HepG2 (cell line): ENCODE results near the gene TOMM7. TPM values are rescaled to one million over a fixed set of nuclear protein-coding genes. Genes with fewer than 3 reads are reported as not detected.

Experiments
- ATAC-seq: fragments of 200-7000 bp; cut with Tn5 transposase; 3 replicates; pipeline ENCODE4 v1.9.1; 2020; ENCODE audit warnings: mild to moderate bottlenecking, moderate library complexity
- BruUV-seq: library from RNA; stranded (reverse); fragments of 400-500 nt; replicated peaks from 2 replicates; lab custom pipeline; 2021; lab: Mats Ljungman, UMichigan
- CTCF ChIA-PET: fragments of 300-600 bp; formaldehyde crosslinking; extraction: SDS; loops from one replicate; lab custom pipeline; 2021; ENCODE audit warnings: low total read pairs, inconsistent platforms, low intra/inter-chr PET ratio; lab: Yijun Ruan, JAX
- POLR2A ChIA-PET: fragments of 350-600 bp; sonication (Branson Sonifier 250); formaldehyde crosslinking; loops from one replicate; lab custom pipeline; 2020; ENCODE audit warnings: antibody characterized with exemption, inconsistent platforms; lab: Yijun Ruan, JAX
- DNase-seq: peaks from one replicate; pipeline ENCODE4 v3.0.0-alpha.2; 2015; ENCODE audit warnings: low spot score
- FAIRE-seq: peaks from 3 replicates; lab custom pipeline; 2011; peaks lifted over from hg19 to GRCh38; lab: Jason Lieb, UNC
- H2AFZ ChIP-seq: one replicate; pipeline ENCODE4 v1.6.1; 2011; ENCODE audit warnings: low read length, inconsistent platforms
- H3K27ac ChIP-seq: fragments of 300-600 bp; 3 replicates; pipeline ENCODE4 v1.8.0; 2011; ENCODE audit warnings: mixed run types, mild to moderate bottlenecking, mixed read lengths, low read length, inconsistent platforms; ENCODE audit not compliant: insufficient read depth; ENCODE audit errors: extremely low read length
- H3K27me3 ChIP-seq, 2 experiments: fragments of 200-600 bp in 1 of 2; 2 replicates in 1 of 2; 3 replicates in 1 of 2; pipeline versions ENCODE4 v1.6.0 to v1.8.0; 2011; ENCODE audit warnings: low read length in 2 of 2, mild to moderate bottlenecking in 2 of 2, moderate library complexity in 2 of 2, inconsistent platforms in 1 of 2; ENCODE audit not compliant: insufficient read depth in 2 of 2, control insufficient read depth in 1 of 2
- H3K36me3 ChIP-seq, 2 experiments: fragments of 200-600 bp in 1 of 2; replicated peaks in 1 of 2; 2 replicates in 1 of 2; 3 replicates in 1 of 2; pipeline versions ENCODE4 v1.5.1 to v1.8.0; 2011; ENCODE audit warnings: low read length in 2 of 2, inconsistent platforms in 1 of 2; ENCODE audit not compliant: insufficient read depth in 2 of 2, control insufficient read depth in 1 of 2
- H3K4me1 ChIP-seq: 2 replicates; pipeline ENCODE4 v1.5.1; 2012; ENCODE audit warnings: low read length, inconsistent platforms; ENCODE audit not compliant: insufficient read depth
- H3K4me2 ChIP-seq: 2 replicates; pipeline ENCODE4 v1.6.0; 2011; ENCODE audit warnings: low read depth, low read length, inconsistent platforms
- H3K4me3 ChIP-seq, 3 experiments: fragments of 200-600 bp in 1 of 3; sonication (generic), shearing (Covaris generic) in 1 of 3; replicated peaks in 1 of 3; 2 replicates each; pipeline ENCODE4 v1.5.1; 2011 to 2016; ENCODE audit warnings: low read length in 3 of 3, inconsistent platforms in 2 of 3, low read depth in 2 of 3, mild to moderate bottlenecking in 2 of 3, control low read depth in 1 of 3, mixed read lengths in 1 of 3; ENCODE audit not compliant: insufficient read depth in 1 of 3
- H3K79me2 ChIP-seq: one replicate; pipeline ENCODE4 v1.6.1; 2011; ENCODE audit warnings: low read length, inconsistent platforms; ENCODE audit not compliant: insufficient read depth
- H3K9ac ChIP-seq: 2 replicates; pipeline ENCODE4 v1.6.0; 2011; ENCODE audit warnings: mild to moderate bottlenecking, low read depth, low read length, inconsistent platforms; ENCODE audit not compliant: insufficient read depth
- H3K9me3 ChIP-seq: 2 replicates; pipeline ENCODE4 v1.5.1; 2012; ENCODE audit warnings: mild to moderate bottlenecking, low read length
- H4K20me1 ChIP-seq: 2 replicates; pipeline ENCODE4 v1.6.0; 2011; ENCODE audit warnings: inconsistent platforms, mild to moderate bottlenecking, low read length, moderate library complexity; ENCODE audit not compliant: insufficient read depth
- ADNP ChIP-seq: sonication (generic); formaldehyde crosslinking; IDR thresholded peaks from 2 replicates; pipeline ENCODE4 v1.4.0; 2020; ENCODE audit warnings: missing genetic modification reagents
- ELF1 ChIP-seq: sonication (generic); formaldehyde crosslinking; IDR thresholded peaks from 2 replicates; pipeline ENCODE4 v1.4.0; 2020; ENCODE audit warnings: missing genetic modification reagents
- HMGA1 ChIP-seq: sonication (generic); formaldehyde crosslinking; conservative IDR thresholded peaks from 2 replicates; pipeline ENCODE4 v1.4.0; 2020; ENCODE audit warnings: missing genetic modification reagents
- HNF4G ChIP-seq, 2 experiments: sonication (generic) in 1 of 2; formaldehyde crosslinking in 1 of 2; IDR thresholded peaks; 2 replicates each; pipeline versions ENCODE4 v1.4.0 to v1.6.1; 2011 to 2020; ENCODE audit warnings: borderline replicate concordance in 2 of 2, low read depth in 2 of 2, mild to moderate bottlenecking in 2 of 2, low read length in 1 of 2, missing genetic modification reagents in 1 of 2, moderate library complexity in 1 of 2
- KLF11 ChIP-seq: IDR thresholded peaks from 2 replicates; pipeline ENCODE4 v1.6.1; 2016; ENCODE audit warnings: missing compliant biosample characterization
- MZF1 ChIP-seq: sonication (generic); formaldehyde crosslinking; IDR thresholded peaks from 2 replicates; pipeline ENCODE4 v1.8.1; 2023; ENCODE audit warnings: mild to moderate bottlenecking, missing genetic modification reagents, borderline replicate concordance
- NFE2L1 ChIP-seq: sonication (generic); formaldehyde crosslinking; IDR thresholded peaks from 2 replicates; pipeline ENCODE4 v1.4.0; 2020; ENCODE audit warnings: missing genetic modification reagents, mild to moderate bottlenecking, borderline replicate concordance
- RXRB ChIP-seq: IDR thresholded peaks from 2 replicates; pipeline ENCODE4 v1.6.1; 2016; ENCODE audit warnings: borderline replicate concordance, missing genetic modification reagents, missing compliant biosample characterization
- TOPORS ChIP-seq: sonication (generic); formaldehyde crosslinking; IDR thresholded peaks from 2 replicates; pipeline ENCODE4 v1.8.0; 2023; ENCODE audit warnings: mild to moderate bottlenecking, missing genetic modification reagents
- ZFP37 ChIP-seq: sonication (generic); formaldehyde crosslinking; IDR thresholded peaks from 2 replicates; pipeline ENCODE4 v1.4.0; 2020; ENCODE audit warnings: missing genetic modification reagents, borderline replicate concordance
- ZIK1 ChIP-seq: sonication (generic); formaldehyde crosslinking; IDR thresholded peaks from 2 replicates; pipeline ENCODE4 v1.5.0; 2020; ENCODE audit warnings: mild to moderate bottlenecking, low read depth, missing genetic modification reagents, borderline replicate concordance
- ZNF296 ChIP-seq: sonication (generic); formaldehyde crosslinking; conservative IDR thresholded peaks from 2 replicates; pipeline ENCODE4 v1.5.0; 2020; ENCODE audit warnings: mild to moderate bottlenecking, missing genetic modification reagents
- ZNF605 ChIP-seq: sonication (generic); formaldehyde crosslinking; IDR thresholded peaks from 2 replicates; pipeline ENCODE4 v1.8.0; 2022; ENCODE audit warnings: mild to moderate bottlenecking, missing genetic modification reagents
- ZNF644 ChIP-seq: IDR thresholded peaks from 2 replicates; pipeline ENCODE4 v1.6.1; 2016; ENCODE audit warnings: low read depth
- WGBS: methylation state at CpG from one replicate; pipeline ENCODE4 v1.1.6; 2017; ENCODE audit warnings: low lambda C conversion rate; 5-methylcytosine and 5-hydroxymethylcytosine counted together
- in situ Hi-C: cut with HindIII; loops from 2 replicates; pipeline ENCODE4 v1.10.0; 2017; ENCODE audit warnings: low pct_unique_long_range_greater_than_20kb; ENCODE audit not compliant: extremely low pct_ligation_motif_present
- intact Hi-C: fragments of 100-400 bp; cut with micrococcal nuclease; formaldehyde crosslinking; loops from one replicate; pipeline ENCODE4 v1.10.0; 2022; ENCODE audit not compliant: unreplicated experiment
- polyA plus RNA-seq, 8 experiments: library from polyadenylated mRNA; depleted of rRNA in 3 of 8; stranded (reverse) in 7 of 8; unstranded in 1 of 8; fragments of >200 nt; fragmentation: Illumina TruSeq in 4 of 8; extraction: Trizol in 4 of 8; gene quantifications; 2 replicates each; pipeline versions ENCODE4 v1.2.1 to v1.2.3, GENCODE V29; 2011 to 2016; ENCODE audit warnings: low read depth in 4 of 8, missing spikeins in 1 of 8, mixed read lengths in 1 of 8; ENCODE audit not compliant: insufficient read depth in 1 of 8
- total RNA-seq, 5 experiments: library from RNA; depleted of rRNA; stranded (reverse); fragments of >200 nt; fragmentation: Illumina TruSeq; extraction: Trizol; gene quantifications; 2 replicates each; pipeline ENCODE4 v1.2.3, GENCODE V29; 2016; ENCODE audit warnings: low read depth in 1 of 5
- TF ChIP-seq, protein P1 (sequence below): sonication (generic); formaldehyde crosslinking; IDR thresholded peaks from 2 replicates; pipeline ENCODE4 v1.4.0; 2020; ENCODE audit warnings: missing genetic modification reagents
- TF ChIP-seq, protein P2 (sequence below): sonication (generic); formaldehyde crosslinking; IDR thresholded peaks from 2 replicates; pipeline ENCODE4 v1.4.0; 2020; ENCODE audit warnings: missing genetic modification reagents

Gene TOMM7
- total and polyA plus RNA-seq, 2 of the 13 experiments (the other 11 are each of a cell fraction or from before 2014, with no cell fraction given), result 251 to 369 TPM

DNA sequence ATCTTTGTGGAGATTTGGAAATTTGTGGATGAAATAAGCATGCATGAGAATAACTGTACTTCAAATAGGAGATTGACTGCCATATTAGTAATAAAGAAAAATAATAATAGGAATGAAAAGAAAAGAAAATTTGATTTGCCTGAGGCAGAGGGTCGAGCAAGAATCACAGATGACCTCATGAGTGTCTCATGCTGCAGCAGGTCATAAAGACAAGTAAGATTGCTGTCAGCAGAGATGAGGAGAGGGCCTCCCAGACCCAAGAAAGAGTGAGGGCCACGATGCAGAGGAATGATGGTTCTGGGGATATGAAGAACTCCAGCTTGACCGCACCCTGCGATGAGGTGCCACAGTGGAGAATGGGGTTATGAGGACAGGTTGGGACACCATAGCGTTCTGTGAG is 39.2 kb downstream of the TOMM7 start:
- Histone ChIP-seq H3K4me1 (peaks cover 62% of the 10 kb centered on the region), H3K27me3 (no peaks in the 10 kb centered on the region), H4K20me1 (no peaks in the 10 kb centered on the region), H3K9me3 (no peaks in the 10 kb centered on the region), H3K4me2 (no peak overlapping the region), H3K79me2 (no peaks in the 10 kb centered on the region), H3K4me3 (no peak overlapping the region), H3K9ac (no peak overlapping the region), H2AFZ (no peak overlapping the region), H3K36me3 (no peaks in the 10 kb centered on the region), H3K27ac (no peak overlapping the region)
- in situ Hi-C loops (no loop called here), intact Hi-C loops (loop anchor here (5.0 kb wide), 1 partner anchor 56 kb away; the partner anchor contains the start of gene IL6)
- FAIRE-seq (no peak), DNase-seq (no peak), ATAC-seq (no peak)
- WGBS, result 78% methylated on average over 5 of the region's 5 CpGs
- TF ChIP-seq ZNF605 (CRISPR knock-in tag) (peak; percentile 46; the same call in 1 of the 2 replicates), KLF11 (no peak), ELF1 (CRISPR knock-in tag) (no peak)
- CTCF ChIA-PET, result interaction anchor here (2.1 kb wide), 1 partner anchor 223 kb away, joined by 6 read pairs; no protein-coding TSS in a partner anchor
- POLR2A ChIA-PET, result no interaction called here
- BruUV-seq, result no TSS peak

DNA sequence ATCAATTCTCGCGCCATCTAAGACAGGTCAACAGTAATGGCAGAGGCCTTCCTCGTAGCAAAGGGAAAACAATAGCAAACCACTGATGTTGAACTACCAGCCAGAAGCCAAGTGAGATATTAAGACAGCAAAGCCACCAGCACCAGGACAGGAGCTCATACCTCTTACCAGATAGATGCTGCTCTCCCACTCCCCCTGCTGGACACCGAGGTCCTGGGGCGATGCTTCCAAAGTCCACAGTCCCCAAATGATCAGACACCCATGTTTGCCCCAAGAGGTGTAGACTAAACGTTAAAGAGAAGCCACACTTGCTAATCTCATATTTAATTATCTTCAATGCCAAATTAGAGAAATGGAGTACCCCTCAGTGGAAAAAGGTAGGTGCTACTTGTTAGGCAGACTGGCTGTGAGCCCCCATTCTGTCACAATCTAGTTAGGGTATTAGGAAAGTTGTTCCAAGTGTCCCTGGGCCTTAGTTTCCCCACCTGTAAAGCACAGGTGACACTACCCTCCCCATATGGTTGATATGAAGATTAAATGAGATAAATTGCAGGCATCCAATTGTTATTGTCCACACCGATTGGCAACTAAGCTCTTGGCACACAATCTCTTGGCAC is 39.9 kb downstream of the TOMM7 start:
- Histone ChIP-seq H3K36me3 (no peaks in the 10 kb centered on the region), H3K4me1 (peaks cover 55% of the 10 kb centered on the region), H3K4me3 (no peak overlapping the region), H3K9ac (no peak overlapping the region), H3K27ac (no peak overlapping the region), H3K79me2 (no peaks in the 10 kb centered on the region), H3K9me3 (no peaks in the 10 kb centered on the region), H4K20me1 (no peaks in the 10 kb centered on the region), H3K4me2 (peak overlapping the region; percentile 6; the same call in 1 of the 2 replicates), H2AFZ (no peak overlapping the region), H3K27me3 (no peaks in the 10 kb centered on the region)
- ChIA-PET CTCF (interaction anchor here (1.1 to 2.1 kb wide), 2 partner anchors 57 to 223 kb away, joined by 3 to 6 read pairs; no protein-coding TSS in a partner anchor), POLR2A (no interaction called here)
- no TSS peak for BruUV-seq
- in situ Hi-C loops, result no loop called here
- DNase-seq (peak; percentile 44), FAIRE-seq (no peak), ATAC-seq (peak; percentile 30)
- intact Hi-C loops, result loop anchor here (5.0 kb wide), 1 partner anchor 55 kb away; the partner anchor contains the start of gene IL6
- 45% methylated on average over 7 of the region's 7 CpGs for WGBS
- TF ChIP-seq ADNP (no peak), HMGA1 (CRISPR knock-in tag) (no peak), NFE2L1 (CRISPR knock-in tag) (no peak), TOPORS (CRISPR knock-in tag) (no peak), RXRB (CRISPR knock-in tag) (no peak), ZFP37 (CRISPR knock-in tag) (no peak), MZF1 (CRISPR knock-in tag) (no peak), HNF4G (IDR thresholded peaks at IDR 0.05; ENCODE audit: borderline replicate concordance, low read depth, low read length) (peak; percentile 88), HNF4G (CRISPR knock-in tag; IDR thresholded peaks at IDR 0.05; ENCODE audit: borderline replicate concordance, low read depth) (no peak), ZNF296 (CRISPR knock-in tag) (no peak), ZIK1 (CRISPR knock-in tag) (no peak), ZNF644 (CRISPR knock-in tag) (0 out of 2 replicates have a peak, but pooled peaks have one; percentile 32)
- TF ChIP-seq, protein P1, sequence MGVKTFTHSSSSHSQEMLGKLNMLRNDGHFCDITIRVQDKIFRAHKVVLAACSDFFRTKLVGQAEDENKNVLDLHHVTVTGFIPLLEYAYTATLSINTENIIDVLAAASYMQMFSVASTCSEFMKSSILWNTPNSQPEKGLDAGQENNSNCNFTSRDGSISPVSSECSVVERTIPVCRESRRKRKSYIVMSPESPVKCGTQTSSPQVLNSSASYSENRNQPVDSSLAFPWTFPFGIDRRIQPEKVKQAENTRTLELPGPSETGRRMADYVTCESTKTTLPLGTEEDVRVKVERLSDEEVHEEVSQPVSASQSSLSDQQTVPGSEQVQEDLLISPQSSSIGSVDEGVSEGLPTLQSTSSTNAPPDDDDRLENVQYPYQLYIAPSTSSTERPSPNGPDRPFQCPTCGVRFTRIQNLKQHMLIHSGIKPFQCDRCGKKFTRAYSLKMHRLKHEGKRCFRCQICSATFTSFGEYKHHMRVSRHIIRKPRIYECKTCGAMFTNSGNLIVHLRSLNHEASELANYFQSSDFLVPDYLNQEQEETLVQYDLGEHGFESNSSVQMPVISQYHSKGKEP (CRISPR knock-in tag), result no peak
- TF ChIP-seq, protein P2, sequence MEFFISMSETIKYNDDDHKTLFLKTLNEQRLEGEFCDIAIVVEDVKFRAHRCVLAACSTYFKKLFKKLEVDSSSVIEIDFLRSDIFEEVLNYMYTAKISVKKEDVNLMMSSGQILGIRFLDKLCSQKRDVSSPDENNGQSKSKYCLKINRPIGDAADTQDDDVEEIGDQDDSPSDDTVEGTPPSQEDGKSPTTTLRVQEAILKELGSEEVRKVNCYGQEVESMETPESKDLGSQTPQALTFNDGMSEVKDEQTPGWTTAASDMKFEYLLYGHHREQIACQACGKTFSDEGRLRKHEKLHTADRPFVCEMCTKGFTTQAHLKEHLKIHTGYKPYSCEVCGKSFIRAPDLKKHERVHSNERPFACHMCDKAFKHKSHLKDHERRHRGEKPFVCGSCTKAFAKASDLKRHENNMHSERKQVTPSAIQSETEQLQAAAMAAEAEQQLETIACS (CRISPR knock-in tag), result no peak
